ENCODE results near the gene TKFC.

Gene TKFC

DNA sequence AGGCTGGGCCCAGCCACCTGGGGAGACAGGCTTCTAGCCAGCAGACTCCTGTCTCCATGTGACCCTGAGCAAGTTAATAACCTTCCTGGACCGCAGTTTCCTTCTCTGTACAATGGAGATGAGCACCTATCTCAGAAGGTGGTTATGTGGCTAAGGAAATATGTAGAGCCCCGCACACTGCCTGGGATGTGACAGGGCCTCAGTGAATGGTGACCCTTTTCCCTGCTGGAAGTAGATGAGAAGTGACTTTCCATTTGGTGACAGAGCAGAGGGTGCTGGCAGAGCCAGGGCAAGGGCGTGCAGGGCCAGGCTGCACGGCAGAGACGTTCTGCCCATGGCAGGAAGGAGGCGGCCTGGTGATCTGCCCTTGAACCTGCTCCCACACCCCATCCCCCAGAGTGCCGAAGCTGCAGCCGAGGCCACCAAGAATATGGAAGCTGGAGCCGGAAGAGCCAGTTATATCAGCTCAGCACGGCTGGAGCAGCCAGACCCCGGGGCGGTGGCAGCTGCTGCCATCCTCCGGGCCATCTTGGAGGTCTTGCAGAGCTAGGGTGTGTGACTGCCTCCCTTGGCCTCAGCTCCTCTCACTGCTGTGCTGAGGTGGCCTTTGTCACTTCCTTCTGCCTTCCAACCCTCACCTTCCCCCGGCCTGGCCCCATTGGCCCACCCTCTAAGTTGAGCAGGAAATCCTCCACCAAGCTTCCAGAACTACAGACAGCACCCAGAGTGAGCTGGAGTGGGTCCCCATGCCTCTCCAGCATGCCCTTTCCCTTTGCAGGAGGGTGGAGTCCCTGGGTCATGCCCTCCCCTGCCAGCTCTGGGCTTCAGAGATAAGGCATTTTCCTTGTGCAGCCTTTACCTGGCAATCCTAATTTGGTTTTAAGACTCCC, 13.2 kb downstream of the TKFC start:
- no peak for DNase-seq

DNA sequence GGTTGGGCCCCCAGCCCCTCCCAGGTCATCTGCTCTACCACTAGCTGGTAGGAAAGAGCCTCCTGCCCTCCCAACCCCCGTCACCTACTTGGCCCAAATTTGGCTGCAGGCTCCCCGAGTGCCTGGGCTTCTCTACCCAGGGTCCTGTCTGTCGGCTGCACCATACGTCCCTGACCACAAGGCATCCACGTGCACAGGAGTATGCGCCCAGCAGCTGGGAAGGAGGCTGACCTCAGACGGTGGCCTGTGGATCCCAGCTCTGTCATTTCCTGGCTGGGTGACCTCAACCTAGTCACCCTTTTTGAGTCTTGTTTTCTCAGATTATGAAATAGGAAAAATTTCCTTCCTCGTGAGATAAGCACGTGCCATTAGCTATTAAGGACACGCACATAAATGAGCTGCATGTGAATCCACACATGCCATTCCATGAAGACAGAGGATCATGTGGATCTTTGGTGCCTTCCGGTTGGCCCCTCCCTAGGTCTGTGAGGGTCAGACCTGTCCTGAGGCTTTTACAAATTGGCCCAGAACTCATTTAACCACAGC, 15.0 kb downstream of the TKFC start:
- no peak for DNase-seq

DNA sequence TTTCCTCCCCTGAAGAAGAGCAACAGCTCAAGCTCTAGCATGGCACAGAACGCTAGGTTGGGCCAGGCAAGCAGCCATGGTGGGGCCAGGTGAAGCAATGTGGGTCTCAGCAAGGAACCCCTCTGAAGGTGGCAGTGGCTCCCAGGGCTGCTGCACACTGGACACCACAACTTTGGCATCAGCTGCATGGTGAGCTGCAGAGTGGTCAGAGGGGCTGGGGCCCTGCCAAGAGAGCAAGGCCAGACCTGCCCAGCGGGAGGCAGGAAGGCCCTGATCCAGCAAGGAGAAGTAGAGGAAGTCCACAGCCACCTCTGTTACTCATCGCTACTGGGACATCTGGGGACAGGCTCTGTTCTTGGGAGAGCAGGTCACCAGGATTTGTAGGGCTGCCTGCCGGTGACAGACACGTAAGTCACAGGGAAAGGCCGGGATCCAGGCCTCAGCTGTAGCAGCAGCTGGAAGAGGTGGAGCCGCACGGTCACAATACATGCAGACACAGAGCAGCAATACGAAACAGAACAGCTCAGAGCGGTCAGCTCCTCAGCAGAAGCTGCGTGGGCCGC, 16.2 kb downstream of the TKFC start:
- no peak for DNase-seq

DNA sequence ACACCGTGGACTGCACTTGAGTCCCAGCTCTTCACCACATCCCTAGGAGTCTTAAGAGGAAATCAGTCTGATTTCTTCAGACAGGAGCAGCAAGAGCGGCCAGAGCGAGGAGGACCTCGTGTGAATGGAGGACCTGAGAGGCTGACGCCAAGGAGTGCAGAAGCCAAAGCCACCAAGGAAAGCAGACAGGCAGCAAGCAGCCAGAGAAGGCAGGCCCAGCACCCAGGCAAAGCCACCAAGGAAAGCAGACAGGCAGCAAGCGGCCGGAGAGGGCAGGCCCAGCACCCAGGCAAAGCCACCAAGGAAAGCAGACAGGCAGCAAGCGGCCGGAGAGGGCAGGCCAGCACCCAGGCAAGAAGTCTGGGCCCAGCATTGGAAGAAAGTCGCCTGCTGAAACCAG, 16.9 kb downstream of the TKFC start:
- DNase-seq = no peak

DNA sequence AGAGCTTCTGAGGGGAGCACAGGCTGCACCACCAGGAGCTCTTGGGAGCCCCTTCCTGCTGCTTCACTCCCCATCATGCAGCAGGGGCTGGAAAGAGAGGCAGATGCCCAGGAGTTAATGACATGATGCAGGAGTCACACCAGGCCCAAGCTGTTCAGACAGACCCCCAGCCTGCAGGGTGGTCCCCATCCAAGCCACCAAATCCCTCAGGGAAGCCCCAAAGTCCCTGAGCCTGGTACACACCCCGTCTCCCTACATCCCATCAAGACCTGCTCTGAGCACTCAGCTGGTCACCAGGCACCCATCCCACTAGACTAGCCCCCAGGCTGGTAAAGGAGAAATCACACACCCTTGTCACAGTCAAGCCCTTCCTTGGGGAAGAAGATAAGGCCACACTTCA, 17.3 kb downstream of the TKFC start:
- no peak for DNase-seq

DNA sequence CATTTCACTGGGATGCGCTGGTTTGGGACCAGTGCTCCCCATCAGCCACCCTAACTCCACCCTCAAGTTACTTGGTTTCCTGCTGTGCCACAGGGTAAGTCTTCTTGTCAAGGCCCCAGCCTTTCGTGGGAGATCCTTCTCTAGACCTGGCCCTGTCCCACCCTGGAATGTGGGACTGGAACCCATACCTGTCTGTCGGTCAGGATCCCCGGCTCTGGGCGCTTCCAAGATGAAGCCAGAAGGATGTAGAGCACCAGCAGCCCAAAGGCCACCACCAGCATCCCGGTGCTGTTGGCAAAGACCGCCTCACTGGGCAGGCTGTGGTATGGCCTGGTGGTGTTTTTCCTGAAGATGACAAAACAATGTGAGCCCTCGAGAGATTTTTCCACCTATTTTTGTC, 17.8 kb downstream of the TKFC start:
- no peak for DNase-seq

DNA sequence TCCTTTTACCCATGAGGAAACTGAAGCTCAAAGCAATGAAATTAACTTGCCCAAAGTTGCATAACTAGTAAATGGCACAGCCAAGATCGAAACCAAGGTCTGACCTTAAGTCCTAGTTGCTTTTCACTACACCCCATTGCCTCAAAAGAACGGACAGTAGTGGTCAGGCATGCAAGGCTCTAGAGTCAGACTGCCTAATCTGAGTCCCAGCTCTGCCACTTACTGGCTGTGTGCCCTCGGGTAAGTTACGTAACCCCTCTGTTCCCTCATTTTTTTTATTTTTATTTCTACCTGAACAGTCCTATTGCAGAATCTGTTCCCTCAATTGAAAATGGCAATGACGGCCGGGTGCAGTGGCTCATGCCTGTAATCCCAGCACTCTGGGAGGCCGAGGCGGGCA, 19.0 kb downstream of the TKFC start:
- DNase-seq = no peak

DNA sequence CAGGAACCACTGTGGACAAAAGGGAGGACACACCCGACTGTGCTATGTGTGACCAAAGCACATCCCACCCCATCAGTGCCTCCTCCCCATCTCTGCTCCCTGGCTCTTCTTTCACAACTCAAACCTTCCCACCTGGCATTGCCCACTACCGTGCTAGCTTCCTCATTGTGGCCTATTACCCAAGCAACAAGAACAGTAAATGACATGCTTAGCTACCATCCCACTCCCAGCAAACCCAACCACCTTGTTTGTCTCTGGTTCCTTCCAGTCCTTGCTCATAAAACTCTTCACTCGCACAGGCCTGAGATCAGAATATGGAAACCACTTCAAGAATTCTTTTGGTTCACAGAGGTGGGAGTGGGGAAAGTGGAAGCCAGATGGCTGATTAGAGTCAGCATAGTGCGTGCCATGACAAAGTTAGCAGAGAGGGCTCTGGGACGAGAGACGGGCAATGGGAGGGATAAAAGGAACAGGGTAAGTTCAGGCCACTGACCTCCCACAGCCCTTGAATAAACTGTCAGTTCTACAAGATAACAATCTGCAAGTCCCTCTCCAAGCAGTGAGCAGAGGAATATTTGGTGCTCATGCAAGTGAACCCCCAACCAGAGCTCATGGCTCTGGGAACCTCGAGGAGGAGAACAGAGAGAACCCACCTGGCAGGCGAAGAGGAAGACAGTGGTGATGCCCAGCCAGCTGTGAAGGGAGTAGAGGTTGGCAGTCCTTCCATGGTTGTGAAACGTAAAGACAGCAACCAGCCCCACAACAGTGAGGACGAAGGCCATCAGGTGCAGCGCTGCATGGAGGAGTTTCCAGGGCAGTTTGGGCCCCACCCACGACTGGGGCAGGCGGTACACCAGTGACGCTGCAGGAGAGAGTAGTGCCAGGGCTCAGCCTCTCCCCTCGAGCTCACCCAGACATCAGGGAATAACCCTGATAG, 20.4 kb downstream of the TKFC start:
- no peak for DNase-seq

DNA sequence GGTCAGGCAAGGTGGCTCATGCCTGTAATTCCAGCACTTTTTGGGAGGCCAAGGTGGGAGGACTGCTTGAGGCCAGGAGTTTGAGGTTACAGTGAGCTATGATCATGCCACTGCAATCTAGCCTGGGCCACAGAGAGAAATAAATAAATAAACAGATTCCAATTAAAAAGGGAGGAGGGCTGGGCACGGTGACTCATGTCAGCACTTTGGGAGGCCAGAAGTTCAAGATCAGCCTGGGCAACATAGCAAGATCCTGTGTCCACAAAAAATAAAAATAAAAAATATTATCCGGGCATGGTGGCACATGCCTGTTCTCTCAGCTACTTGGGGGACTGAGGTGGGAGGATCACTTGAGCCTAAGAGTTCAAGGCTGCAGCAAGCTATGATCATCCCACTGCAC, 21.2 kb downstream of the TKFC start:
- DNase-seq = no peak

DNA sequence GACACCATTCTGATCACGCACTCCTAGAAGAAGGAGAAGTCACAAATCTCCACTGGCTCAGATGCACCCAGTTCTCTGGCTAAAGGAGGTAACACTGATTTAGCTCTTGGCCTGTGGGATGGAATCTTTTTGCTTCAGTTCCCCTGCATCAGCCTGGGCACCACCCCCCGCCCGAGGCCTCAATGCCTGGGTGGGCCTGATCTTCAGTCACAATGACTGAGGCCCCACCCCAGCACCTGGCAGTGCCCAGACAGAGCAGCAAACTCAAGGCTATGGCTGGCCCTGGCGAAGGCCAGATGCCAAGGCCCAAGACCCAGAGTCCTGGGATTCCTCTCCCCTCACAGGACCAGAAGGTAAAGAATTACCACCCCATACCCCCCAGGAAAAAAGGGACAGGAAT, 23.7 kb downstream of the TKFC start:
- no peak for DNase-seq

DNA sequence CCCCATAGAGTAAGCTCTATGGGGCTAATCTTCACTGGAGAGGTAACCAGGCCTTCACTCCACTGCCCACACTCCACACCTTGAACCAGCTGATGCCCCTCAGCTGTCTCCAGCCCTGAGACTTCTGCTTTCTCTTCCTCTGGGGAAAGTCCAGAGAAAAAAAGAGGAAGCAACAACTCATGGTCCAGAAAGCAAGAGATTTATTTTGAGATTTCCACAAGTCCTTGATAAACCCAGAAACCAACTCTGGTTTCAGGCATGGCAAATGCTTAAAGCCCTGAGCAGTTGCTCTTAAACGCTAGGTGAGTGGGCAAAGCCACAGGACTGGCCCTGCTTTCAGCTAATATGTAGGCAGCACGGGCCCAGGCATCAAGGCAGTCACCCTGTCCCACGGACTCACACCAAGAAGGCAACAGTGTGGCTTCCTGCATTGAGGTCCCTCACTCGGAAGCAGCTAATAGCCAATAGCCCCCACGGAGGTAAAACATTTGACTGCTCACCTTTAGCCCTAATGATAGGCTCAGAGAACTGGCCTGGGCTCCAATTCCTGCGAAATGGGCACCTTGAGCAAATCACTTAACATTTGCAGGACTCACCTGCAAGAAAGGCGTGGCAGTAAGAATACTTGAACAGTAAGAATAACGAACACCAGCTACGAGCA, 24.3 kb downstream of the TKFC start:
- no peak for DNase-seq

DNA sequence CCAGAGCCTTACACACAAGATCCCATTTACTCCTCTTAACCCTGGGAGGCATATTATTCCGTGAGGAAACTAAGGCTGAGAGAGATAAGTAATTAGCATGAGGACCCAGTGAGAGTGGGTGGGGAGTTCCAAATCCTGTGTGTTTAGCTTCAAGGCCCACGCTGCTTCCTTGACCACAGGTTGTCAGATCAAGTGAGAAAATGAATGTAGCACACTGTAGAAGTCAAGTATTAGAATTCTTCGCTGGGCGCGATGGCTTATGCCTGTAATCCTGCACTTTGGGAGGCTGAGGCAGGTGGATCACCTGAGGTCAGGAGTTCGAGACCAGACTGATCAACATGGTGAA, 24.8 kb downstream of the TKFC start:
- DNase-seq = no peak

DNA sequence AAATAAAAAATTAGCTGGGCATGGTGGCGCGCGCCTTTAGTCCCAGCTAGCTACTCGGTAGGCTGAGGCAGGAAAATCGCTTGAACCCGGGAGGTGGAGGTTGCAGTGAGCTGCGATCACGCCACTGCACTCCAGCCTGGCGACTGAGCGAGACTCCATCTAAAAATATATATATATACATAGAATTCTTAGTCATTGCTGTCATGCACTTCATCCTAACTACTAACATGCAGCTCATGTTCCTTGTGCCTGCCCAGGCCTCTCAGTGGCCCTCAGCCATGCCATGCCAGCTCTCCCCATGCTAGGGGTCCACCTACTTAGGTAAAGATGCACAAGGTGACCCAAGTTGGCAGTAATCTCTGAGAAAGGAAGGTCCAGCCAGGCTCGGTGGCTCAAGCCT, 25.5 kb downstream of the TKFC start:
- DNase-seq = no peak

DNA sequence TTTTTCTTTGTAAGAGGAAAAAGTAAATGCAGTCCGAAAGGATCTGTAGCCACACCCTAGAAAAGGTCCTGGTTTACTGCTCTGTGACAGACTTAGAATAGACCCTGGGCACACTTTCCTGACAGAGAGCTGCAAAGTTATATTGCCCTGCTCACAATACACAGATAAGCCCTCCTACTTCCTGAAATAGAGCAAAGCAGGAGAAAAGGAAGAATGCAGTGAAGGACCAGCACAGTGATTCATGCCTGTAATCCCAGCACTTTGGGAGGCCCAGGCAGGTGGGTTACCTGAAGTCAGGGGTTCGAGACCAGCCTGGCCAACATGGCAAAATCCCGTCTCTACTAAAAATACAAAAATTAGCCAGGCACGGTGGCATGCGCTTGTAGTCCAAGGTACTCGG, 26.5 kb downstream of the TKFC start:
- no peak for DNase-seq

DNA sequence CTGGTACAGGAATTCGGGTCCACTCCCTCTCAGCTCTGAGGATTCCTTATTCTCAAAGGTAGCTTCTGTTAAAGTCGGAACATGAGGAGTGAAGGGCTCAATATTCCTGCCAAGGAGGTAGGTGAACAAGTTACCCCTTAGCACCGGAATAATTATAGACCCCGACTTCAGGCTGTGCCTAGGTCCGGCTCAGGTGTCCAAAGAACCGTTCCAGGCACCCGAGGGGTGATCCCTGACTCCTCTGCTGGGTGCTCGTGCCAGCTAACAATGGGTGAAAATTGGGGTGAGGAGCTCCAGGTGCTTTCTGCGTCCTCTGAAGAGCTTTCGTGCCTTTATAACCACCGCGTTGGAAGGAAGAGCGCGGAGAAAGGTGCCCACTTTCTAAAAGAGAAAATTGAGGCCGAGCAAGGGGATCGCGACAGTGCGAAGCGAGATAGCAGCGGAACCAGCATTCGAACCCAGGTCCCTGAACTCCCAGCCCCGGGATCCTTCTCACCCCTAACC, 28.3 kb downstream of the TKFC start:
- DNase-seq = no peak

DNA sequence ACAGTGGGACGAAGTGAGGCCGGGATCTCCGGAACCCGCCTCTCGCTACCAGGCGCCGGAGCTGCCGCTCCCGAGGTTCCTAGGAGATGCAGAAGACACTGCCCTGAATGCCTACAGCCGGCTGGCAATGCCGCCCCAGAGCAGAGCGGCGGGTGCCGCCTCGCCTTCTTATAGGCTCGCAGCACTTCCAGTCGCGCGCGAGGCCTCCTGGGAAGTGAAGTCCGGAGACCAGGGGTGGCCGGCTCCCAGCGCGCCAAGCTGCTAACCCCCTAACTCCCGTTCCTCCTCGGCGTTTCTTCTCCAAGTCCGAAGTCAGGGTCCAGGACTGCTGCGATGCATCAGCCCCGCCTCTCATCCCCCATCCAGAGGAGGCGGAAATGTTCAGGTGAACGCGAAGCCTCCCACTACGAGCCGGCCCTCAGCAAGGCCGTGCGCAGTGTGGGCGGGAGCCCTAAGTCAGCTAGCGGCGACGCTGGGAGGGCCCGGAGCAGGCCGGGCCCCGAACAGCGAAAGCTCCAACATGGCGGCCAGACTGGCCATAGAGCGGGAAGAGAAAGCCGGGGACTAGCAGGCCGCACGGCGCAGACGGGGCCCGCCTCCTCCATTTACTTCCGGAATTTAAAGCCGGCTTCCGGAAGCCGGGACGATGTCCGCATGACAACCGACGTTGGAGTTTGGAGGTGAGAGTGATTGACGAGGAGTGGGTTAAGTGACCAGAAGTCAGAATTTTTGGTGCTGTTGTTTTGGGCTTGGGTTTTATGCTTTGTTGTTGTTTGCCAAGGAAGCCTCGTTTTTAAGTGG, 28.9 kb downstream of the TKFC start, which contains the start of the genes CYB561A3 and TMEM138:
CYB561A3 (minus strand) TSS at position 142 of the 801 bp plus-strand sequence. CDS start 5,169 bp downstream, outside the sequence.
TMEM138 (plus strand) TSS at position 634 of the 801 bp plus-strand sequence. CDS start 2,017 bp downstream, outside the sequence.
- peak; percentile 73 to 79 (median 74) for DNase-seq

DNA sequence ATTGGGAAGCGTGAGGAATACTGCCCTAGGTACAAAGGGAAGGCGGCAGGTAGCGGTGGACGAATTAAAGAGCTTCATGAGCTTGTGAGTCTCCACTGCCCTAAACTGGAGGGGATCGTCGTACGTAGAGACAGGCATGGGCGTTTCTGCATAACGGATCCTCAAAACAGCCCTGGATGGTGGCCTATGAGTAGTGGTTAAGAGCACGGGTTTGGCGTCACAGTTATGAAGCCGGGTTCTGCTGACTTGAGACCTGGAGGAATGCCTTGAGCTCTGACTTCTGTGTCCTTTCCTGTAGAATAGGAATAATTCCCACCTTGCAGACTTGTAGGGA, 29.5 kb downstream of the TKFC start:
- DNase-seq = peak in 2 of 4 experiments; percentile 25 to 34

DNA sequence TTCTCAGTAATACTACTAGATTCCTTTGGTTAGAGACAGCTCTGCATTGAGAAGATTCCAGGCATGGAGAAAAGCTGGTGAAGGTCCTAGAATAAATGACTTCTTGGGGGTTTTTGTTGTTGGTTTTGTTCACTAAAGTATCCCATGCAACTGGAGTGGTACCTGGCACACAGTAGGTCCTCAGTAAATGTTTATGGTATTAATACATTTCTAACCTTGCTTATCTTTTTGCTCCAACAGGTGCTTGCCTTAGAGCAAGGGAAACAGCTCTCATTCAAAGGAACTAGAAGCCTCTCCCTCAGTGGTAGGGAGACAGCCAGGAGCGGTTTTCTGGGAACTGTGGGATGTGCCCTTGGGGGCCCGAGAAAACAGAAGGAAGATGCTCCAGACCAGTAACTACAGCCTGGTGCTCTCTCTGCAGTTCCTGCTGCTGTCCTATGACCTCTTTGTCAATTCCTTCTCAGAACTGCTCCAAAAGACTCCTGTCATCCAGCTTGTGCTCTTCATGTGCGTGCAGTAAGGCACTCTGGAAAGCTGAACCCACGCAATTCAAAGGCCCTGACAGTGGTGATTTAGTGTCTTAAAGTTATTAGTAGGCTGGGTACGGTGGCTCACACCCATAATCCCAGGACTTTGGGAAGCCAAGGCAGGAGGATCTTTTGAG, 31.1 kb downstream of the TKFC start:
- no peak for DNase-seq

DNA sequence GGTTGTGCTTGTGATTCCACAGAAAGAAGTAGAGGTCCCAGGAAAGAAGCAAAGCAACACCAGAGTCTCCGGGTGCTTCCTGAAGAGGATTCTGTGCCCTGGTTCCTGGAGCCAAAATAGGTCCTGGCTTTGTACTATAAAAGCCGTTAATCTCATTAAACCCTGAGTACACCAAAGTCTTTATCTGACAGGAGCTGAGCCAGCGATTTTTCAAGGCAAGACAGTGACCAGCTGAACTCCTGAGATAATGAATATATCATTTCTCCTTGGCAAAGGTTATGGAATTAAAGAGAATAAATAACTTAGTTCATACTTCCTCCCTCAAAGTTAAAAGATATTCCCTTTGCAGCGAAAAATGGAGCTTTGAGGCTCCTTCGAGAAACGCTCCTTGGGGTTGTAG, 34.4 kb downstream of the TKFC start:
- no peak for DNase-seq

DNA sequence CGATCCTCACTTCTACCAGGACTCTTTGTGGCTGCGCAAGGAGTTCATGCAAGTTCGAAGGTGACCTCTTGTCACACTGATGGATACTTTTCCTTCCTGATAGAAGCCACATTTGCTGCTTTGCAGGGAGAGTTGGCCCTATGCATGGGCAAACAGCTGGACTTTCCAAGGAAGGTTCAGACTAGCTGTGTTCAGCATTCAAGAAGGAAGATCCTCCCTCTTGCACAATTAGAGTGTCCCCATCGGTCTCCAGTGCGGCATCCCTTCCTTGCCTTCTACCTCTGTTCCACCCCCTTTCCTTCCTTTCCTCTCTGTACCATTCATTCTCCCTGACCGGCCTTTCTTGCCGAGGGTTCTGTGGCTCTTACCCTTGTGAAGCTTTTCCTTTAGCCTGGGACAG, 35.6 kb downstream of the TKFC start:
- no peak for DNase-seq

Measured in activated naive CD4-positive, alpha-beta T cell (primary cell).